Measurements from ENCODE around the gene LXN. TPM values are rescaled to one million over a fixed set of nuclear protein-coding genes. Genes with fewer than 3 reads are reported as not detected.

LXN gene
- total RNA-seq, 4 donors from 2014 or later = 6.9 to 13.7 (median 10.3) TPM

GRCh38 chr3:158640646-158641045 is 31.8 kb downstream of the LXN start:
- DNase-seq (ENCODE audit: low spot score in 2 of 2) = no peak
- intact Hi-C loops (cut with DNase I; ENCODE audit: low total_unique reads) = no loop called here
- TF ChIP-seq CTCF (IDR thresholded peaks at IDR 0.05) (no peak), POLR2A (IDR thresholded peaks at IDR 0.05) (no peak)
- WGBS, 2 donors = 87% methylated on average over 7 of the region's 7 CpGs
- no peak overlapping the region for H3K4me3 ChIP-seq (ENCODE audit: low read depth, poor library complexity, severe bottlenecking)

GRCh38 chr3:158631981-158632380 is 40.5 kb downstream of the LXN start:
- TF ChIP-seq CTCF (IDR thresholded peaks at IDR 0.05) (no peak), POLR2A (IDR thresholded peaks at IDR 0.05) (no peak)
- intact Hi-C loops (cut with DNase I; ENCODE audit: low total_unique reads) = no loop called here
- no peak for DNase-seq (ENCODE audit: low spot score in 2 of 2)
- H3K4me3 ChIP-seq (ENCODE audit: low read depth, poor library complexity, severe bottlenecking) = no peak overlapping the region

- intact Hi-C loops (cut with DNase I; ENCODE audit: low total_unique reads) = no loop called here
- TF ChIP-seq POLR2A (IDR thresholded peaks at IDR 0.05) (no peak), CTCF (IDR thresholded peaks at IDR 0.05) (no peak)
- no peak overlapping the region for H3K4me3 ChIP-seq (ENCODE audit: low read depth, poor library complexity, severe bottlenecking)
- WGBS, 2 donors = 57 to 64% methylated on average over 1 of the region's 1 CpG
- DNase-seq (ENCODE audit: low spot score in 2 of 2) = no peak
Observed at GRCh38 chr3:158625881-158626280, 46.6 kb downstream of the LXN start.

GRCh38 chr3:158617982-158618875 is 54.2 kb downstream of the LXN start:
- no peak for DNase-seq (ENCODE audit: low spot score in 2 of 2)
- H3K4me3 ChIP-seq (ENCODE audit: low read depth, poor library complexity, severe bottlenecking) = no peak overlapping the region
- WGBS, 2 donors = 53 to 72% methylated on average over 1 of the region's 1 CpG
- intact Hi-C loops (cut with DNase I; ENCODE audit: low total_unique reads) = no loop called here
- TF ChIP-seq POLR2A (IDR thresholded peaks at IDR 0.05) (no peak), CTCF (IDR thresholded peaks at IDR 0.05) (no peak)

Other genes with a start within 250 kb of the LXN start
- gene MLF1, start 101.5 kb downstream of the LXN start, total RNA-seq = 10 to 100 TPM in 1 of 4 donors, 1 to 10 TPM in 3; 5.4 to 11.0 (median 6.0) TPM
- gene GFM1, start 28.1 kb downstream of the LXN start, total RNA-seq = 10 to 100 TPM; 30.8 to 42.7 (median 36.6) TPM
- gene RARRES1, start 59.8 kb upstream of the LXN start, total RNA-seq = 10 to 100 TPM in 2 of 4 donors, 1 to 10 TPM in 2; 5.9 to 89.7 (median 9.2) TPM
- 10 to 100 TPM; 48.9 to 99.2 (median 62.0) TPM for gene MFSD1, start 129.4 kb upstream of the LXN start, total RNA-seq